Natural killer cell (primary cell): Measurements from ENCODE around the gene PGAM2. TPM values are rescaled to one million over a fixed set of nuclear protein-coding genes. Genes with fewer than 3 reads are reported as not detected.
"Not testable (repeated sequence)": the region's sequence is repeated elsewhere in the genome, so short reads cannot be mapped to it uniquely, and the experiment has no call there.

Source experiments
- ATAC-seq, 3 donors: fragments of 150-1000 bp in 2 of 3; fragments of 200-7000 bp in 1 of 3; cut with Tn5 transposase; 1 replicate in 1 of 3; 2 replicates in 2 of 3; pipeline ENCODE4 v1.10.0; 2021; ENCODE audit warnings: mild to moderate bottlenecking in 2 of 3, moderate library complexity in 2 of 3
- DNase-seq, 2 donors: peaks; one replicate each; pipeline versions ENCODE4 v3.0.0 to v3.0.0-alpha.2; 2013 to 2021; ENCODE audit warnings: mixed read lengths in 1 of 2
- H3K27ac ChIP-seq: one replicate; pipeline ENCODE4 v1.5.1; 2013; ENCODE audit warnings: mild to moderate bottlenecking, low read length
- H3K27me3 ChIP-seq: one replicate; pipeline ENCODE4 v1.6.1; 2013; ENCODE audit warnings: low read length; ENCODE audit not compliant: control insufficient read depth, insufficient read depth
- H3K36me3 ChIP-seq: one replicate; pipeline ENCODE4 v1.6.1; 2013; ENCODE audit warnings: low read length; ENCODE audit not compliant: control insufficient read depth, insufficient read depth
- H3K4me1 ChIP-seq: one replicate; pipeline ENCODE4 v1.6.1; 2013; ENCODE audit warnings: low read length; ENCODE audit not compliant: control insufficient read depth, insufficient read depth
- H3K4me3 ChIP-seq: one replicate; pipeline ENCODE4 v1.5.1; 2013; ENCODE audit warnings: low read length
- H3K9me3 ChIP-seq: one replicate; pipeline ENCODE4 v1.6.1; 2013; ENCODE audit warnings: low read length; ENCODE audit not compliant: control insufficient read depth, insufficient read depth
- H3K27ac Mint-ChIP-seq, 2 donors: one replicate each; pipeline ENCODE4 v1.8.0; 2022; ENCODE audit warnings: mild to moderate bottlenecking in 2 of 2, mixed read lengths in 2 of 2, moderate library complexity in 1 of 2
- H3K27me3 Mint-ChIP-seq, 2 donors: one replicate each; pipeline ENCODE4 v1.8.0; 2022; ENCODE audit warnings: low read depth in 2 of 2, mixed read lengths in 2 of 2
- H3K36me3 Mint-ChIP-seq: one replicate; pipeline ENCODE4 v1.8.0; 2022; ENCODE audit warnings: mixed read lengths
- H3K4me1 Mint-ChIP-seq, 2 donors: one replicate each; pipeline ENCODE4 v1.8.0; 2022; ENCODE audit warnings: mixed read lengths in 2 of 2
- H3K4me3 Mint-ChIP-seq: one replicate; pipeline ENCODE4 v1.8.0; 2022; ENCODE audit warnings: mild to moderate bottlenecking, moderate library complexity, mixed read lengths
- H3K9me3 Mint-ChIP-seq, 2 donors: one replicate each; pipeline ENCODE4 v1.8.0; 2022; ENCODE audit warnings: mixed read lengths in 2 of 2
- WGBS: methylation state at CpG from one replicate; pipeline ENCODE4 v1.1.7; 2013; ENCODE audit warnings: missing lambda C conversion rate; ENCODE audit not compliant: insufficient coverage; 5-methylcytosine and 5-hydroxymethylcytosine counted together
- intact Hi-C: fragments of 100-400 bp; cut with micrococcal nuclease; formaldehyde crosslinking; loops from one replicate; pipeline ENCODE4 v1.14.2; 2022
- total RNA-seq, 4 donors: library from RNA; stranded (reverse); fragments of 120-200 nt in 1 of 4; gene quantifications; one replicate each; pipeline versions ENCODE4 v1.2.3 to v1.2.4, GENCODE V29; 2013 to 2022

The PGAM2 gene
- total RNA-seq, 3 donors from 2014 or later (not counting 1 experiment from before 2014, with no cell fraction given) = 1.0 to 1.9 (median 1.5) TPM

GRCh38 chr7:44037951-44038350 lies 27.4 kb downstream of the PGAM2 start:
- H3K36me3 Mint-ChIP-seq, H3K9me3 ChIP-seq, DNase-seq, H3K27me3 ChIP-seq, H3K9me3 Mint-ChIP-seq, H3K27ac ChIP-seq, H3K27me3 Mint-ChIP-seq, H3K4me3 Mint-ChIP-seq, H3K4me1 Mint-ChIP-seq, intact Hi-C loops, H3K4me3 ChIP-seq, ATAC-seq, H3K36me3 ChIP-seq: not testable (repeated sequence)
- peak overlapping the region; percentile 16 to 68 for H3K27ac Mint-ChIP-seq
- peaks cover 14% of the 10 kb centered on the region for H3K4me1 ChIP-seq
- WGBS = 93% methylated on average over 2 of the region's 2 CpGs

DNA sequence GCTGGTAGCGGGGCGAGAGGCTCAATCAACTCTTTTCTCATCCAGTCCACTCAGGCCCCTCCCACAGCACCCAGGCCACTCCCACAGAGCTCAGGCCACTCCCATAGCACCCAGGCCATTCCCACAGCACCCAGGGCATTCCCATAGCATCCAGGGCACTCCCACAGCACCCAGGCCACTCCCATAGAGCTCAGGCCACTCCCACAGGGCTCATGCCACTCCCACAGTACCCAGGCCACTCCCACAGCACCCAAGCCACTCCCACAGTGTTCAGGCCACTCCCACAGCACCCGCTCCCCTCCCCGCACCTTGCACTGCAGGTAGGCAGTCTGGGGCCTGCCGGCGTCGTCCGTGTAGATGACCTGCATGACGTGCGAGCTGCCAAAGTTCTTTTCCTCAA lies 29.0 kb downstream of the PGAM2 start:
- H3K4me3 Mint-ChIP-seq, H3K4me1 Mint-ChIP-seq, H3K9me3 ChIP-seq, H3K4me3 ChIP-seq, H3K27me3 Mint-ChIP-seq, H3K27ac ChIP-seq, H3K27me3 ChIP-seq, H3K36me3 Mint-ChIP-seq, H3K27ac Mint-ChIP-seq, H3K36me3 ChIP-seq, intact Hi-C loops, H3K9me3 Mint-ChIP-seq: not testable (repeated sequence)
- DNase-seq (peak in 1 of 2 donors; percentile 61), ATAC-seq (peak in 1 of 3 donors; percentile 12)
- 100% methylated on average over 5 of the region's 10 CpGs for WGBS
- H3K4me1 ChIP-seq = peaks cover 14% of the 10 kb centered on the region

- H3K4me3 Mint-ChIP-seq, H3K27ac Mint-ChIP-seq, H3K36me3 Mint-ChIP-seq, H3K4me1 ChIP-seq, H3K27ac ChIP-seq, H3K27me3 ChIP-seq, H3K9me3 Mint-ChIP-seq, H3K4me3 ChIP-seq, intact Hi-C loops, ATAC-seq, H3K4me1 Mint-ChIP-seq, H3K9me3 ChIP-seq, DNase-seq, H3K36me3 ChIP-seq, H3K27me3 Mint-ChIP-seq: not testable (repeated sequence)
- 96% methylated on average over 12 of the region's 18 CpGs for WGBS
Observed at GRCh38 chr7:44033971-44034844, 31.2 kb downstream of the PGAM2 start.

- H3K36me3 ChIP-seq, H3K27ac Mint-ChIP-seq, H3K27me3 Mint-ChIP-seq, H3K4me1 Mint-ChIP-seq, ATAC-seq, DNase-seq, H3K4me1 ChIP-seq, intact Hi-C loops, H3K9me3 ChIP-seq, H3K9me3 Mint-ChIP-seq, H3K27me3 ChIP-seq, H3K4me3 ChIP-seq, H3K27ac ChIP-seq, H3K4me3 Mint-ChIP-seq, H3K36me3 Mint-ChIP-seq: not testable (repeated sequence)
- 97% methylated on average over 3 of the region's 6 CpGs for WGBS
Observed at GRCh38 chr7:44032031-44032430, 33.3 kb downstream of the PGAM2 start.

DNA sequence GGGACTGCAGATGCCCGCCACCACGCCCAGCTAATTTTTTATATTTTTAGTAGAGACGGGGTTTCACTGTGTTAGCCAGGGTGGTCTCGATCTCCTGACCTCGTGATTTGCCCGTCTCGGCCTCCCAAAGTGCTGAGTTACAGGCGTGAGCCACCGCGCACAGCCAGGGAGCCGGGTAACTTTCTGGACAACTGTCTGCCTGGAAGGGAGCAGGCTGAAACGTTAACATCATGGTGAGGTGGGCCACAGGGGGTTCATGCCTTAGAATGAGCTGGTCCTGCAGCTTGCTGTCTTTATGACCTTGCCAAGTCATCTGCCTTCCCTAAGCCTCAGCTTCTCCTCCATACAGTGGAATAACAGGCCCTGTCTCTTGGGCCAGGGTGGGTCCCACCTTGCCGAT lies 34.0 kb downstream of the PGAM2 start:
- H3K36me3 Mint-ChIP-seq, H3K4me1 Mint-ChIP-seq, H3K27ac ChIP-seq, H3K36me3 ChIP-seq, H3K4me1 ChIP-seq, ATAC-seq, DNase-seq, H3K9me3 ChIP-seq, H3K4me3 Mint-ChIP-seq, H3K9me3 Mint-ChIP-seq, intact Hi-C loops, H3K27ac Mint-ChIP-seq, H3K4me3 ChIP-seq, H3K27me3 Mint-ChIP-seq, H3K27me3 ChIP-seq: not testable (repeated sequence)
- WGBS = 98% methylated on average over 11 of the region's 13 CpGs

- H3K27me3 ChIP-seq, H3K4me1 ChIP-seq, H3K27me3 Mint-ChIP-seq, H3K4me3 Mint-ChIP-seq, intact Hi-C loops, H3K36me3 Mint-ChIP-seq, H3K9me3 ChIP-seq, H3K27ac ChIP-seq, H3K27ac Mint-ChIP-seq, H3K4me3 ChIP-seq, H3K9me3 Mint-ChIP-seq, DNase-seq, ATAC-seq, H3K36me3 ChIP-seq, H3K4me1 Mint-ChIP-seq: not testable (repeated sequence)
- WGBS = no CpG with 5 or more reads among the region's 5 CpGs
Observed at GRCh38 chr7:44030029-44030428, 35.3 kb downstream of the PGAM2 start.

DNA sequence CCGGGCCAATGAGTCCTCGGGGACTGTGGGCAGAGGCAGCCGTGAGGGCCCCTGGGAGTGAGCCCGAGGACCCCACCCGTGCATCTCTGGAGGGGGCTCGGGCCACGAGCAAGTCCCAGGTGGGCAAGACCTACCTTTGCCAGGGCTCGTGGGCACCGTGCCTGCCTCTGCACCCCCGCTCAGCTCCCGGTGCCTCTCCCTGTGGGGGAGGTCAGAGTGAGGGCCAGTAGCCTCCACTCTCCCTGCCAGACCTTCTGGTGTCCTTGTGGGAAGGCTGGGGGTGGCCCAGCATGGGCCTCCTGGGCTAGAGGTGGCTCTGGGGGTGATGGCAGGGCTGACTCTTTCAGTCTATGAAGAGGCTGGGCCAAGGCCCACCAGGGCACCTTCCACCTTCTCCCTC lies 35.9 kb downstream of the PGAM2 start:
- not testable (repeated sequence) for H3K4me1 ChIP-seq, H3K27me3 ChIP-seq, H3K27me3 Mint-ChIP-seq, ATAC-seq, DNase-seq, H3K4me3 Mint-ChIP-seq, H3K36me3 ChIP-seq, H3K4me3 ChIP-seq, H3K9me3 Mint-ChIP-seq, H3K36me3 Mint-ChIP-seq, H3K9me3 ChIP-seq, H3K27ac ChIP-seq, H3K4me1 Mint-ChIP-seq, H3K27ac Mint-ChIP-seq
- intact Hi-C loops = loop anchor here (10.0 kb wide), 1 partner anchor 445 kb away; no protein-coding TSS in a partner anchor
- WGBS = no CpG with 5 or more reads among the region's 11 CpGs
